ENCODE results near the gene ARID3A.
"Not testable (repeated sequence)": the region's sequence is repeated elsewhere in the genome, so short reads cannot be mapped to it uniquely, and the experiment has no call there.

Gene ARID3A

GRCh38 chr19:948842-949496, 23.1 kb downstream of the ARID3A start:
- no peak for DNase-seq

- DNase-seq = no peak
These were observed 24.7 kb downstream of the ARID3A start for GRCh38 chr19:950352-951066.

- no peak for DNase-seq
These were observed 26.3 kb downstream of the ARID3A start for GRCh38 chr19:952049-952679.

GRCh38 chr19:952680-953444, 27.0 kb downstream of the ARID3A start:
- DNase-seq = peak; percentile 30

- DNase-seq = no peak
These were observed 27.8 kb downstream of the ARID3A start for GRCh38 chr19:953445-954271.

GRCh38 chr19:954272-954671, 28.4 kb downstream of the ARID3A start:
- DNase-seq = no peak

- DNase-seq = no peak
These were observed 29.0 kb downstream of the ARID3A start for GRCh38 chr19:954672-955494.

- DNase-seq = no peak
These were observed 30.2 kb downstream of the ARID3A start for GRCh38 chr19:955803-956765.

- DNase-seq = no peak
These were observed 31.1 kb downstream of the ARID3A start for GRCh38 chr19:956766-957440.

GRCh38 chr19:957578-957977, 31.7 kb downstream of the ARID3A start:
- DNase-seq = not testable (repeated sequence)

GRCh38 chr19:958967-959855, 33.4 kb downstream of the ARID3A start:
- no peak for DNase-seq

GRCh38 chr19:960020-960419, 34.2 kb downstream of the ARID3A start:
- DNase-seq = no peak

- DNase-seq = no peak
These were observed 34.7 kb downstream of the ARID3A start for GRCh38 chr19:960601-960938.

GRCh38 chr19:961866-962620, 36.2 kb downstream of the ARID3A start:
- no peak for DNase-seq

- no peak for DNase-seq
These were observed 37.0 kb downstream of the ARID3A start for GRCh38 chr19:962683-963400.

- DNase-seq = no peak
These were observed 37.7 kb downstream of the ARID3A start for GRCh38 chr19:963486-963951.

GRCh38 chr19:964116-964520, 38.3 kb downstream of the ARID3A start:
- DNase-seq = no peak

Data from CD4-positive, alpha-beta T cell treated with Interleukin-12 subunit alpha and Interleukin-12 subunit beta, for 1 hour (primary cell).